Measurements from ENCODE around the gene ARHGEF26.

DNA sequence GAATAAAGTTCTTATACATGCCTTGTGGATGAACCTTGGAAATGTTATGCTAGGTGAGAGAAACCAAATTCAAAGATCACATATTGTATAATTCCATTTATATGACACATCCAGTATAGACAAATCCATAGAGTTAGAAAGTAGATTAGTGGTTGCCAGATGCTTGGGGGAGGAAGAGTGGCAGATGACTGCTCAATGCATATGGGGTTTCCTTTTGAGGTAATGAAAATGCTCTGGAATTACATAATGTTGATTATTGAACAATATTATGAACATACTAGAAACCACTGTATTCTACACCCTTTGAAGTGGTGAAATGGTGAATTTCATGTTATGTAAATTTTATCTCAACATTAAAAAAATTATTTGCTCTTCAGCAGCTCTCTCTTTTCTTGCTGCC is 102.3 kb downstream of the ARHGEF26 start:
- TF ChIP-seq, protein P1, sequence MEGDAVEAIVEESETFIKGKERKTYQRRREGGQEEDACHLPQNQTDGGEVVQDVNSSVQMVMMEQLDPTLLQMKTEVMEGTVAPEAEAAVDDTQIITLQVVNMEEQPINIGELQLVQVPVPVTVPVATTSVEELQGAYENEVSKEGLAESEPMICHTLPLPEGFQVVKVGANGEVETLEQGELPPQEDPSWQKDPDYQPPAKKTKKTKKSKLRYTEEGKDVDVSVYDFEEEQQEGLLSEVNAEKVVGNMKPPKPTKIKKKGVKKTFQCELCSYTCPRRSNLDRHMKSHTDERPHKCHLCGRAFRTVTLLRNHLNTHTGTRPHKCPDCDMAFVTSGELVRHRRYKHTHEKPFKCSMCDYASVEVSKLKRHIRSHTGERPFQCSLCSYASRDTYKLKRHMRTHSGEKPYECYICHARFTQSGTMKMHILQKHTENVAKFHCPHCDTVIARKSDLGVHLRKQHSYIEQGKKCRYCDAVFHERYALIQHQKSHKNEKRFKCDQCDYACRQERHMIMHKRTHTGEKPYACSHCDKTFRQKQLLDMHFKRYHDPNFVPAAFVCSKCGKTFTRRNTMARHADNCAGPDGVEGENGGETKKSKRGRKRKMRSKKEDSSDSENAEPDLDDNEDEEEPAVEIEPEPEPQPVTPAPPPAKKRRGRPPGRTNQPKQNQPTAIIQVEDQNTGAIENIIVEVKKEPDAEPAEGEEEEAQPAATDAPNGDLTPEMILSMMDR (IDR thresholded peaks at IDR 0.05; ENCODE audit: low read length) = no peak
- TF ChIP-seq EZH2 (IDR thresholded peaks at IDR 0.05; ENCODE audit: borderline replicate concordance, low read length) = no peak

Data from OCI-LY1 (cell line).